GM13977 (cell line): Measurements from ENCODE around the gene PBX3.

Experiments used
- DNase-seq: peaks from one replicate; pipeline ENCODE4 v3.0.0; 2012; ENCODE audit warnings: low spot score
- in situ Hi-C: fragments of 300-500 bp; cut with MboI; formaldehyde crosslinking; loops from one replicate; pipeline ENCODE4 v1.12.0; 2022; ENCODE audit warnings: low sequenced_read_pairs, low pct_unique_long_range_greater_than_20kb, mixed read lengths, inconsistent platforms; ENCODE audit not compliant: unreplicated experiment
- TF ChIP-seq, protein P1 (sequence below): IDR thresholded peaks from 2 replicates; pipeline ENCODE4 v1.5.1; 2012; ENCODE audit warnings: mild to moderate bottlenecking, control low read depth; ENCODE audit not compliant: insufficient read depth; ENCODE audit errors: extremely low read depth, missing control alignments

PBX3 gene

GRCh38 chr9:125888211-125888610 is 141.0 kb downstream of the PBX3 start:
- in situ Hi-C loops: no loop called here
- DNase-seq: no peak
- TF ChIP-seq, protein P1, sequence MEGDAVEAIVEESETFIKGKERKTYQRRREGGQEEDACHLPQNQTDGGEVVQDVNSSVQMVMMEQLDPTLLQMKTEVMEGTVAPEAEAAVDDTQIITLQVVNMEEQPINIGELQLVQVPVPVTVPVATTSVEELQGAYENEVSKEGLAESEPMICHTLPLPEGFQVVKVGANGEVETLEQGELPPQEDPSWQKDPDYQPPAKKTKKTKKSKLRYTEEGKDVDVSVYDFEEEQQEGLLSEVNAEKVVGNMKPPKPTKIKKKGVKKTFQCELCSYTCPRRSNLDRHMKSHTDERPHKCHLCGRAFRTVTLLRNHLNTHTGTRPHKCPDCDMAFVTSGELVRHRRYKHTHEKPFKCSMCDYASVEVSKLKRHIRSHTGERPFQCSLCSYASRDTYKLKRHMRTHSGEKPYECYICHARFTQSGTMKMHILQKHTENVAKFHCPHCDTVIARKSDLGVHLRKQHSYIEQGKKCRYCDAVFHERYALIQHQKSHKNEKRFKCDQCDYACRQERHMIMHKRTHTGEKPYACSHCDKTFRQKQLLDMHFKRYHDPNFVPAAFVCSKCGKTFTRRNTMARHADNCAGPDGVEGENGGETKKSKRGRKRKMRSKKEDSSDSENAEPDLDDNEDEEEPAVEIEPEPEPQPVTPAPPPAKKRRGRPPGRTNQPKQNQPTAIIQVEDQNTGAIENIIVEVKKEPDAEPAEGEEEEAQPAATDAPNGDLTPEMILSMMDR: no peak

GRCh38 chr9:125889112-125889475 is 141.9 kb downstream of the PBX3 start:
- TF ChIP-seq, protein P1: no peak
- in situ Hi-C loops: no loop called here
- DNase-seq: no peak

- DNase-seq: peak; percentile 64
- TF ChIP-seq, protein P1: no peak
- in situ Hi-C loops: no loop called here
Observed at GRCh38 chr9:125889476-125890419, 142.6 kb downstream of the PBX3 start.

DNA sequence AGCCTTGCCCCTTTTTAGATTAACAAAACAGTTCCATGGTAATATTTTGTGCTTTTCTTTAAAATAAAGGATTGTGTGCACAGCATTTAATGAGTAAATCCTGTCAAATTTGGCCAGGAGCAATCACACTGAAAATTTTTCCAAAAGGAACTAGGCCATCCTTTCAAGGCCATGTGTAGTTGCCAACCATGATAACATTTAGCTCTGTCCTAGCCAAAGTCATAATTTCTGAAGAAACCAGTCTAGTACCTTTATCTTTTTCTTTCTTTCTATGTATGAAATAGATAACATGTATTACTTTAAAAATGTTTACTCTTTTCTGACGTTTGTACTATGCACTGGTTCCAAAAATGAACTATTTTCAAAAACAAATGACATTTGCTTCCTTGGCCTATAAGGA is 143.7 kb downstream of the PBX3 start:
- in situ Hi-C loops: no loop called here
- no peak for DNase-seq
- TF ChIP-seq, protein P1: no peak

DNA sequence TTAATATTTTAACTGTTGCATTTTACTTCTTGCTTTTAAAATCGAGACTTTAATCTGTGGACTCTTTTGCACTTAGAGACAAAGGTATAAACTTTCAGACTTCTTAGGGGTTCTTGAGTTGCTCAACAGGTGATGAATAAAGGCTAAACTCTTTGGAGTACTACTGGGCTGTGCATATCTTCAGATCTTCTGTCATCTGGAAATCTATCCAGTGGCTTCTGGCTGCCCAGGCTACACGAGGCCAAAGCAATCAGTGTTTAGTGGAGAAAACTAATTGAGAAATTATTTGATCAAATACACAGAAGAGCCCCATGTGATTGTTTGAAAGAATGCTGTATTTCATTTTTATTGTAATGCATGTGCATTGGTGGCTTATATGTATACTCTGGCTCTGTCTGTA is 146.1 kb downstream of the PBX3 start:
- DNase-seq: no peak
- TF ChIP-seq, protein P1: no peak
- in situ Hi-C loops: no loop called here

DNA sequence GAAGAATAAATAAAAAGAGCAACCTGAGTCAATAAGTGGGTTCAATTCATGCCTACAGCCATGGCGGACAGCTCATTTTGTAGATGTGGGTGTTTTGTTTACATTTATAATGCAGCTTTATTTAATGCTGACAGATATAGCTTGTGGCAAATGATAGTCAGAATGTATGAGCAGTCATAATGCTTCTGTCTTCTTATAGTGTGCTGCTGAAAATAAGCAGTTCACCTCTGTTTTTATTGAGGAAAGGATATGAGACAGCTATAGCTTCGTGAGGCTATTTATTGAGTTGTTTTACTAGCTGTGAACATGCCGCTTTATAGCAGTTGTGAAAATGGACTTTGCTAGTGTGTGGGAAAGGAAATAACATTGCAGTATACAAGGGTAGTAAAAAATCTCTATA is 147.4 kb downstream of the PBX3 start:
- no peak for DNase-seq
- in situ Hi-C loops: no loop called here
- TF ChIP-seq, protein P1: no peak
